ENCODE results near the gene SLAMF1. TPM values are rescaled to one million over a fixed set of nuclear protein-coding genes. Genes with fewer than 3 reads are reported as not detected.

SLAMF1 gene
- total RNA-seq, 1 donor from 2014 or later = not detected

DNA sequence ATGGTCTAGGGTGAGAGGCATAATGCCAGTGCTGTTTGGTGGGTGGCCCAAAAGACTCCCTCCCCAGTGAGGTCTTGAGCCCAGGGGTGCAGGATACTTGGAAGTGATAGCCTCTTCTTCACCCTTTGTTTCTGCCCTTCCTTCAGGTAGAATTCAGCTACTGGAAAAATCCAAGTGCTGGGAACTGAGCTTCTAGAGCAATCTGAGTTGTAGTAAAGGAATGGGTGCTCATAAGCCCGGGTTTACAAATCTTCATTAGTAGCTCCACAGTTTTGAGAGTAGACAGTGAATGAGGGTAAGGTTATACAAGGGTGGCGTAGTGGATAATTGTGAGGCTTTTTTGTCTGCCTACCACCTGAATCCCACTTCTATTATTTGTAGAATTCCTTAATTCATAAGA, 38.3 kb downstream of the SLAMF1 start:
- DNase-seq (ENCODE audit: low read depth) = no peak
- no peak for FAIRE-seq
- TF ChIP-seq, protein P1, sequence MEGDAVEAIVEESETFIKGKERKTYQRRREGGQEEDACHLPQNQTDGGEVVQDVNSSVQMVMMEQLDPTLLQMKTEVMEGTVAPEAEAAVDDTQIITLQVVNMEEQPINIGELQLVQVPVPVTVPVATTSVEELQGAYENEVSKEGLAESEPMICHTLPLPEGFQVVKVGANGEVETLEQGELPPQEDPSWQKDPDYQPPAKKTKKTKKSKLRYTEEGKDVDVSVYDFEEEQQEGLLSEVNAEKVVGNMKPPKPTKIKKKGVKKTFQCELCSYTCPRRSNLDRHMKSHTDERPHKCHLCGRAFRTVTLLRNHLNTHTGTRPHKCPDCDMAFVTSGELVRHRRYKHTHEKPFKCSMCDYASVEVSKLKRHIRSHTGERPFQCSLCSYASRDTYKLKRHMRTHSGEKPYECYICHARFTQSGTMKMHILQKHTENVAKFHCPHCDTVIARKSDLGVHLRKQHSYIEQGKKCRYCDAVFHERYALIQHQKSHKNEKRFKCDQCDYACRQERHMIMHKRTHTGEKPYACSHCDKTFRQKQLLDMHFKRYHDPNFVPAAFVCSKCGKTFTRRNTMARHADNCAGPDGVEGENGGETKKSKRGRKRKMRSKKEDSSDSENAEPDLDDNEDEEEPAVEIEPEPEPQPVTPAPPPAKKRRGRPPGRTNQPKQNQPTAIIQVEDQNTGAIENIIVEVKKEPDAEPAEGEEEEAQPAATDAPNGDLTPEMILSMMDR (IDR thresholded peaks at IDR 0.05; ENCODE audit: insufficient read depth, low read length, severe bottlenecking) = no peak
- Histone ChIP-seq H3K36me3 (ENCODE audit: control insufficient read depth, insufficient read depth, low read length) (no peaks in the 10 kb centered on the region), H3K27me3 (ENCODE audit: control insufficient read depth, insufficient read depth, low read length) (peaks cover 5% of the 10 kb centered on the region), H3K4me3 (ENCODE audit: low read depth, low read length) (no peak overlapping the region)

DNA sequence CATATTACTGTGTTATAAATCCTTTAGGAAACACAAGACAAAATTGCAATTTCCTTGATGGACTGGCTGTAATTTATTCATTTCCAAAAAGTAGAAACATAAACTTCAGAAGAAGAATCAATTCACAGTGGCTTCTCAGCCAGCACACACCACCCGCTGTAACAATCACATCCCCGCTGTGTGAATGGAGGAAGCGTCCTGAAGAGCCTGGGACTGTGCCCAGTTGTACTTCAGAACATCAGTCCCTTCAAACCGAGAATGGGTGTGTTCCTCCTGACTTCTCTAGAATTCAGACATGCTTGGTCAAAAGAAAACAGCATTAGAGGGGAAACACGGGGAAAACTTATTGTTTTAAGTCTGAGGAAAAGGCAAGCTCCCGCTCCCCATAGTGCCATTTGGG, 38.8 kb downstream of the SLAMF1 start:
- Histone ChIP-seq H3K36me3 (ENCODE audit: control insufficient read depth, insufficient read depth, low read length) (no peaks in the 10 kb centered on the region), H3K4me3 (ENCODE audit: low read depth, low read length) (no peak overlapping the region), H3K27me3 (ENCODE audit: control insufficient read depth, insufficient read depth, low read length) (peaks cover 5% of the 10 kb centered on the region)
- TF ChIP-seq, protein P1 (IDR thresholded peaks at IDR 0.05; ENCODE audit: insufficient read depth, low read length, severe bottlenecking) = no peak
- DNase-seq (ENCODE audit: low read depth) = no peak
- no peak for FAIRE-seq

DNA sequence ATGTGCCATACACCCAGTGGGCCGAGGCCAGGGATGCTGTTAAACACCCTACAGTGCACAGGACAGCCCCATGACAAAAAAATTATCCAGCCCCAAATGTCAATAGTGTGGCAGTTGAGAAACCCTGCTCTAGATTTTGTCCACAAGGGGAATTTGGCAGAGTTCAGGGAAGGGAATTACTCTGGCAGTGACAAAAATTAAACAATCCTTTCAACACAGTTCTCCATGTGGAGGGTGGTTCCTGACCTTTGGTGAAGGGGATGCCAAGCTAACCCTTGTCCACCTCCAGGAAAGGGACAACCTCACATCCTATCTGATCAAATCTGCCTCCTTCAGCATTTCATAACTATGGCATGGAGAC, 39.2 kb downstream of the SLAMF1 start:
- TF ChIP-seq, protein P1 (IDR thresholded peaks at IDR 0.05; ENCODE audit: insufficient read depth, low read length, severe bottlenecking) = no peak
- Histone ChIP-seq H3K4me3 (ENCODE audit: low read depth, low read length) (no peak overlapping the region), H3K27me3 (ENCODE audit: control insufficient read depth, insufficient read depth, low read length) (peaks cover 4% of the 10 kb centered on the region), H3K36me3 (ENCODE audit: control insufficient read depth, insufficient read depth, low read length) (no peaks in the 10 kb centered on the region)
- no peak for DNase-seq (ENCODE audit: low read depth)
- FAIRE-seq = no peak

DNA sequence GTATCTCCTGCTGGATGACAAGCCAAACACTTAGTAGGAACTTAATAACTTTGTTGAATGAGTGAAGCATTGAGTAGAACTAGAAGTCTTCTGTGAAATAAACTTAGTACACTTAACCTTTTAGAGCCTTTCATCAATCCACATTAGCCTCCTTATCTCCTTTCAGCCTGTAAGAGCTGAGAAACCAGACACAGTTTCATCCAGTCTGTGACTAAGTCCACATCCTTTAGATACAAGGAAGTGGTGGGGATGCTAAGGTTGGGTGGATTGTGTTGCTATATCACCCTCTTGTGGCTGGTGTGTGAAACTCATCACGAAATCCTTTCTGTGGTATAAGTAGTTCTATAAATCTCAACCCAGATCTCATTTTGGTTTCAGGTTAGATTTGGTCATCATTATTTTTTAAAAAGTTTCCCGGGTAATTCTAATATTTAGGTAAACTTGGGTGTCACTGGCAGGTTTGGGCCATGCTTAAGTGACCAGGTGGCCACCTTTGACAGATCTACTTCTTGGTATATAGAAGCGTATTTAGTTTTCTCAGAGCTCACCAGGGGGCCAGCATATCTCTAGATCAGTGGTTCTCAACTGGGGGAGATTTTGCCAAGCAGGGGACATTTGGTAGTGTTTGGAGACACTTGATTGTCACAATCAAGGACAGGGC, 39.7 kb downstream of the SLAMF1 start:
- TF ChIP-seq, protein P1 (IDR thresholded peaks at IDR 0.05; ENCODE audit: insufficient read depth, low read length, severe bottlenecking) = peak; percentile 70
- peaks cover 4% of the 10 kb centered on the region for H3K27me3 ChIP-seq (ENCODE audit: control insufficient read depth, insufficient read depth, low read length)
- FAIRE-seq (peak; percentile 55), DNase-seq (ENCODE audit: low read depth) (peak; percentile 83)
- H3K36me3 ChIP-seq (ENCODE audit: control insufficient read depth, insufficient read depth, low read length) = no peaks in the 10 kb centered on the region
- no peak overlapping the region for H3K4me3 ChIP-seq (ENCODE audit: low read depth, low read length)

DNA sequence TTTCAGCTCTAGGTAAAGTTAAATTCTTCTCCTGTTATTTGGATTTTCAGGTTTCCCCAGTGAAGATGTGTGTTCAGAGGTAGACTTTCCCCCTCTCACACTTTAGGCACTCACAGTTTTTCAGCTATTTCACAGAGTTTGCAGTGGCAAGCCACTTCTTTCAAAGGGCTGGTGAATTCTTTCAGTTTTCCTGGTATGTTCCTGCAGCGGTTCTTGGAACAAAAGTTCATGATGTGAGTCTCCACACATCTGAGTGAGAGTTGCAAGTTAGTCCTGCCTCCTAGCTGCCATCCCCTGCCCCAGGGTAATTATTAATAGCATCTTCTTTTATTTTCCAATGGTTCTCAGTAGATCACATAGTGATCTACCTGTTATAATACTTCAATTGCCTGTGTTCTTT, 40.2 kb downstream of the SLAMF1 start:
- DNase-seq (ENCODE audit: low read depth) = no peak
- Histone ChIP-seq H3K27me3 (ENCODE audit: control insufficient read depth, insufficient read depth, low read length) (peaks cover 4% of the 10 kb centered on the region), H3K4me3 (ENCODE audit: low read depth, low read length) (no peak overlapping the region), H3K36me3 (ENCODE audit: control insufficient read depth, insufficient read depth, low read length) (no peaks in the 10 kb centered on the region)
- TF ChIP-seq, protein P1 (IDR thresholded peaks at IDR 0.05; ENCODE audit: insufficient read depth, low read length, severe bottlenecking) = no peak
- FAIRE-seq = no peak
